Smooth muscle cell of trachea (primary cell): Measurements from ENCODE around the gene QKI. TPM values are rescaled to one million over a fixed set of nuclear protein-coding genes. Genes with fewer than 3 reads are reported as not detected.

Experiments used
- total RNA-seq: library from RNA; depleted of rRNA; stranded (reverse); fragments of >200 nt; gene quantifications from 2 replicates; pipeline ENCODE4 v1.2.1, GENCODE V29; 2014

The QKI gene
- 155 and 157 TPM in 2 replicates for total RNA-seq

DNA sequence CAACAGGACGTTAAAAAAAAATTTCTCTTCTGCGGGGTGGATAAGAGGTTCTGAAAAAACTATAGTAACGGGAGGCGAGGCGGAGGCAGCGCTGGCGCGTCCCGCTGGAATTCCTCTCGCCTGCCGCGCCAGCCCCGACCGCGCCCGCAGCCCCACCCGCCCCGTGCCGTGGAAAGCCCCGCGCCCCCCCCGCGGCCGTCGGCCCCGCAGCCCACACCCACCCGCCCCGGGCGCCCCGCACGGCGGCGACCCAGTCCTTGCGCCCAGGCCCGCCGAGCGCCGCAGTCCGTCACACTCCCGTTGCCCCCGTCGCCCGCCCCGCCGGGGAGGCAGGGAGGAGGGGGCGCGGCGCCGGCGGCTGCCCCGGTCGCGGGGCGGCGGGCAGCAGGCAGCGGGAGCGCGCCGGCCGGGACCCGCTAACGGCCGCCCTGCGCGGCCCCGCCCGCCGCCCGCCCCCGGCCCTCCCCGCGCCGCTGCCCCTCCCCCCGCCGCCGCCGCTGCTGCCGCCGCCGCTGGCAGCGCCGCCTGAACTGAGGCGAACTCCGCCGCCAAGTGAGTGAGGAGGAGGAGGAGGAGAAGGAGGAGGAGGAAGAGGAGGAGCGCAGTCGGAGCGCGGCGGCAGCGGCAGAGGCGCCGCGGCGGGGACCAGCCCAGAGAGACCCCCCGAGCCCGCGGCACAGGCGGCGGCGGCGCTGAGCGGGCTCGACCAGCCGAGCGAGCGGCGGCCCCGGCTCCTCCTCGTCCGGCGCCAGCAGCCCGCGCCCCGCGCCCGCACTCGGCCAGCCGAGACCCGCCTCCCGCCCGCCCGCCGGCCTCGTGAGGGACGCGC, at the start of gene QKI:
TSS of gene QKI (plus strand) at position 602 of the 829 bp plus-strand sequence. CDS start 476 bp downstream, outside the sequence.

